Measurements from ENCODE around the gene IFIT3.

DNA sequence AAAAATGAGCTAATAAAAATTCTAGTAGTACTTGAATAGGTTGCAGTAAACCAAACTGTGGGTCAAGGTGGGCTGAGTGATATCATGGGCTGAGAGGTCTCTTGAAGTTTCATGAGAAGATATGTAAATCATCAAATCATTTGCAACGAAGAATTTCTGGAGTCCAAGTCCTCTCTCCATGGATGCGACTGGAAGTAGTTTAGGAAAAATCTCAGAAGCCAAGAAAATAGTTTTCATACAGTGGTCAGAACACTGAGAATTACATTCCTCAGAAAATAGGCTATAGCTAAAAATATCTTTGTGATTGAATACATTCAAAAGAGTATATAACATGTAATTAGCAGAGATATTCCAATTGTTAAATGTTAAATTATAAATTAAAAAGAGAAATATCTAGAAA lies 61.0 kb downstream of the IFIT3 start:
- TF ChIP-seq, protein P1, sequence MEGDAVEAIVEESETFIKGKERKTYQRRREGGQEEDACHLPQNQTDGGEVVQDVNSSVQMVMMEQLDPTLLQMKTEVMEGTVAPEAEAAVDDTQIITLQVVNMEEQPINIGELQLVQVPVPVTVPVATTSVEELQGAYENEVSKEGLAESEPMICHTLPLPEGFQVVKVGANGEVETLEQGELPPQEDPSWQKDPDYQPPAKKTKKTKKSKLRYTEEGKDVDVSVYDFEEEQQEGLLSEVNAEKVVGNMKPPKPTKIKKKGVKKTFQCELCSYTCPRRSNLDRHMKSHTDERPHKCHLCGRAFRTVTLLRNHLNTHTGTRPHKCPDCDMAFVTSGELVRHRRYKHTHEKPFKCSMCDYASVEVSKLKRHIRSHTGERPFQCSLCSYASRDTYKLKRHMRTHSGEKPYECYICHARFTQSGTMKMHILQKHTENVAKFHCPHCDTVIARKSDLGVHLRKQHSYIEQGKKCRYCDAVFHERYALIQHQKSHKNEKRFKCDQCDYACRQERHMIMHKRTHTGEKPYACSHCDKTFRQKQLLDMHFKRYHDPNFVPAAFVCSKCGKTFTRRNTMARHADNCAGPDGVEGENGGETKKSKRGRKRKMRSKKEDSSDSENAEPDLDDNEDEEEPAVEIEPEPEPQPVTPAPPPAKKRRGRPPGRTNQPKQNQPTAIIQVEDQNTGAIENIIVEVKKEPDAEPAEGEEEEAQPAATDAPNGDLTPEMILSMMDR (IDR thresholded peaks at IDR 0.05), result no peak
- no peak for TF ChIP-seq POLR2A (IDR thresholded peaks at IDR 0.05)
